Psoas muscle (tissue), 8 donors: Measurements from ENCODE around the gene MLLT1. TPM values are rescaled to one million over a fixed set of nuclear protein-coding genes. Genes with fewer than 3 reads are reported as not detected.

Source experiments
- ATAC-seq, 4 donors: fragments of 200-7000 bp; cut with Tn5 transposase; one replicate each; pipeline ENCODE4 v1.9.1; 2020; ENCODE audit warnings: moderate library complexity in 3 of 4, mild to moderate bottlenecking in 2 of 4
- DNase-seq, 2 donors: peaks; one replicate each; pipeline ENCODE4 v3.0.0-alpha.2; 2020
- H3K27ac ChIP-seq: fragments of 200-600 bp; one replicate; pipeline ENCODE4 v1.8.0; 2022
- H3K27me3 ChIP-seq, 3 donors: fragments of 200-600 bp in 1 of 3; one replicate each; pipeline versions ENCODE4 v1.6.1 to v1.8.0; 2013 to 2022; ENCODE audit warnings: low read length in 2 of 3, mild to moderate bottlenecking in 2 of 3, moderate library complexity in 1 of 3; ENCODE audit not compliant: insufficient read depth in 3 of 3
- H3K36me3 ChIP-seq, 2 donors: fragments of 200-600 bp in 1 of 2; one replicate each; pipeline versions ENCODE4 v1.6.1 to v1.8.0; 2013 to 2022; ENCODE audit warnings: low read depth in 1 of 2, mild to moderate bottlenecking in 1 of 2, moderate library complexity in 1 of 2; ENCODE audit not compliant: insufficient read depth in 1 of 2
- H3K4me1 ChIP-seq: fragments of 200-600 bp; one replicate; pipeline ENCODE4 v1.8.0; 2022
- H3K4me3 ChIP-seq: fragments of 200-600 bp; one replicate; pipeline ENCODE4 v1.8.0; 2022; ENCODE audit warnings: mild to moderate bottlenecking
- H3K9me3 ChIP-seq: fragments of 200-600 bp; one replicate; pipeline ENCODE4 v1.8.0; 2022
- CTCF ChIP-seq: fragments of 200-600 bp; IDR thresholded peaks from one replicate; pipeline ENCODE4 v1.8.0; 2022; ENCODE audit warnings: antibody characterized with exemption
- WGBS, 3 donors: extraction: QIAGEN DNeasy Blood & Tissue Kit; methylation state at CpG; one replicate each; pipeline versions ENCODE4 v1.1.6 to v1.1.7; 2013; 5-methylcytosine and 5-hydroxymethylcytosine counted together
- intact Hi-C, 2 donors: fragments of 100-400 bp; cut with DNase I; formaldehyde crosslinking; loops; one replicate each; pipeline versions ENCODE4 v1.11.0 to v1.14.2; 2022
- polyA plus RNA-seq, 3 donors: library from polyadenylated mRNA; stranded (reverse); fragments of 200-250 nt; gene quantifications; one replicate each; pipeline ENCODE4 v1.2.3, GENCODE V29; 2013
- total RNA-seq, 4 donors: library from RNA; stranded (reverse); fragmentation: NEBNext Ultra II Directional in 2 of 4; extraction: Animal tissue kit (Norgen Biotek cat#: 25700) in 2 of 4; gene quantifications; one replicate each; pipeline versions ENCODE4 v1.2.1 to v1.2.4, GENCODE V29; 2021 to 2023
- donor health status: healthy with polysubstance abuse.
- donor health status: DM: no; HTN: no; CAD: no; lungs with moderate emphysema.
- donor health status: Bipolar disorder and iron deficiency.
- donor health status: healthy.
- donor health status: DM: yes; HTN: yes; CAD: no.
- donor health status: DM: no; HTN: no; CAD: no.
- donor health status: DM: no; HTN: no; CAD: no.
- donor health status: DM: yes; HTN: yes; CAD: no.

Gene MLLT1
- total and polyA plus RNA-seq, 7 donors: 24.2 to 51.7 (median 35.8) TPM

- no peak for TF ChIP-seq CTCF
- intact Hi-C loops: no loop called here
- DNase-seq (peak in 1 of 2 donors; percentile 46), ATAC-seq (no peak)
- no peak overlapping the region for H3K4me3 ChIP-seq
- H3K9me3 ChIP-seq: no peaks in the 10 kb centered on the region
- H3K27me3 ChIP-seq: no peaks in the 10 kb centered on the region
- no peak overlapping the region for H3K27ac ChIP-seq
- no peaks in the 10 kb centered on the region for H3K36me3 ChIP-seq
- 87 to 90% (median 87%) methylated on average over 19 of the region's 19 CpGs for WGBS, 3 donors
- peaks cover under 1% of the 10 kb centered on the region for H3K4me1 ChIP-seq
Measured at GRCh38 chr19:6204866-6205723, 74.7 kb downstream of the MLLT1 start.

GRCh38 chr19:6204212-6204611 lies 75.6 kb downstream of the MLLT1 start:
- Histone ChIP-seq H3K27ac (no peak overlapping the region), H3K4me1 (peaks cover 4% of the 10 kb centered on the region), H3K36me3 (no peaks in the 10 kb centered on the region), H3K4me3 (no peak overlapping the region), H3K27me3 (no peaks in the 10 kb centered on the region), H3K9me3 (no peaks in the 10 kb centered on the region)
- intact Hi-C loops: no loop called here
- WGBS, 3 donors: 37 to 44% (median 44%) methylated on average over 6 of the region's 6 CpGs
- ATAC-seq (no peak), DNase-seq (peak in 1 of 2 donors; percentile 75)
- TF ChIP-seq CTCF: no peak

GRCh38 chr19:6199240-6199994 lies 80.4 kb downstream of the MLLT1 start:
- H3K27me3 ChIP-seq: no peaks in the 10 kb centered on the region
- peak; percentile 99 to 100 for DNase-seq
- intact Hi-C loops: no loop called here
- no peaks in the 10 kb centered on the region for H3K36me3 ChIP-seq
- peak; percentile 98 to 99 (median 98) for ATAC-seq
- H3K27ac ChIP-seq: peak overlapping the region; percentile 82
- peak; percentile 47 for TF ChIP-seq CTCF
- H3K9me3 ChIP-seq: no peaks in the 10 kb centered on the region
- WGBS, 3 donors: 0 to 1% (median 1%) methylated on average over 52 to 68 of the region's 68 CpGs
- peaks cover 10% of the 10 kb centered on the region for H3K4me1 ChIP-seq
- H3K4me3 ChIP-seq: peak overlapping the region; percentile 77

GRCh38 chr19:6198896-6199239 lies 80.9 kb downstream of the MLLT1 start:
- intact Hi-C loops: no loop called here
- WGBS, 3 donors: 9 to 16% (median 15%) methylated on average over 8 of the region's 8 CpGs
- ATAC-seq (peak in 1 of 4 donors; percentile 0), DNase-seq (no peak)
- TF ChIP-seq CTCF: no peak
- H3K27ac ChIP-seq: peak overlapping the region; percentile 58
- H3K9me3 ChIP-seq: no peaks in the 10 kb centered on the region
- peaks cover 10% of the 10 kb centered on the region for H3K4me1 ChIP-seq
- peak overlapping the region; percentile 77 for H3K4me3 ChIP-seq
- no peaks in the 10 kb centered on the region for H3K27me3 ChIP-seq
- no peaks in the 10 kb centered on the region for H3K36me3 ChIP-seq
